Pancreas (tissue), 10 donors: Measurements from ENCODE around the gene LUC7L. TPM values are rescaled to one million over a fixed set of nuclear protein-coding genes. Genes with fewer than 3 reads are reported as not detected.

Experiments used
- ATAC-seq, 4 donors: fragments of 200-7000 bp; cut with Tn5 transposase; one replicate each; pipeline versions ENCODE4 v1.8.0 to v1.9.1; 2020; ENCODE audit warnings: mild to moderate bottlenecking in 4 of 4, moderate library complexity in 4 of 4
- DNase-seq, 6 donors: peaks; one replicate each; pipeline ENCODE4 v3.0.0-alpha.2; 2020
- FAIRE-seq: peaks from 2 replicates; lab custom pipeline; 2012; peaks lifted over from hg19 to GRCh38; lab: Jason Lieb, UNC
- H3K27ac ChIP-seq, 4 donors: fragments of 200-600 bp; sonication (generic); 1 replicate in 3 of 4; 2 replicates in 1 of 4; pipeline versions ENCODE4 v1.5.0 to v1.8.0; 2020
- H3K27me3 ChIP-seq, 4 donors: fragments of 200-600 bp; one replicate each; pipeline ENCODE4 v1.8.0; 2021
- H3K36me3 ChIP-seq, 3 donors: fragments of 200-600 bp; sonication (generic) in 1 of 3; one replicate each; pipeline versions ENCODE4 v1.5.0 to v1.8.0; 2020 to 2021
- H3K4me1 ChIP-seq, 3 donors: fragments of 200-600 bp; one replicate each; pipeline ENCODE4 v1.8.0; 2021
- H3K4me3 ChIP-seq, 4 donors: fragments of 200-600 bp; sonication (generic) in 2 of 4; one replicate each; pipeline versions ENCODE4 v1.5.0 to v1.8.0; 2020 to 2021
- H3K9me3 ChIP-seq, 4 donors: fragments of 200-600 bp; one replicate each; pipeline ENCODE4 v1.8.0; 2021
- WGBS, 2 donors: extraction: QIAGEN DNeasy Blood & Tissue Kit; methylation state at CpG; one replicate each; pipeline ENCODE4 v1.1.7; 2013; 5-methylcytosine and 5-hydroxymethylcytosine counted together
- intact Hi-C, 3 donors: fragments of 100-400 bp; cut with DNase I; formaldehyde crosslinking; loops; one replicate each; pipeline versions ENCODE4 v1.11.1 to v1.14.2; 2022
- polyA plus RNA-seq, 2 donors: library from polyadenylated mRNA; stranded (reverse); fragments of 200-250 nt; gene quantifications; one replicate each; pipeline ENCODE4 v1.2.3, GENCODE V29; 2013
- total RNA-seq, 6 donors: library from RNA; stranded (reverse); fragmentation: NEBNext Ultra II Directional in 4 of 6; extraction: Animal tissue kit (Norgen Biotek cat#: 25700) in 4 of 6; gene quantifications; one replicate each; pipeline versions ENCODE4 v1.2.1 to v1.2.4, GENCODE V29; 2021 to 2023
- TF ChIP-seq, protein P1 (sequence below), 4 donors: fragments of 200-600 bp; sonication (generic) in 3 of 4; IDR thresholded peaks; one replicate each; pipeline versions ENCODE4 v1.5.0 to v1.8.0; 2021; ENCODE audit warnings: antibody characterized with exemption in 4 of 4
- donor health status: healthy with polysubstance abuse.
- donor health status: DM: no; HTN: no; CAD: no; lungs with moderate emphysema.
- donor health status: DM: no; HTN: no; CAD: no.
- donor health status: control.
- donor health status: control.
- donor health status: Bipolar disorder and iron deficiency.
- donor health status: DM: yes; HTN: yes; CAD: no.
- donor health status: DM: no; HTN: no; CAD: no.
- donor health status: DM: no; HTN: no; CAD: no.
- donor health status: DM: yes; HTN: yes; CAD: no.

LUC7L gene
- total and polyA plus RNA-seq, 8 donors, result 20.6 to 333 (median 37.5) TPM

DNA sequence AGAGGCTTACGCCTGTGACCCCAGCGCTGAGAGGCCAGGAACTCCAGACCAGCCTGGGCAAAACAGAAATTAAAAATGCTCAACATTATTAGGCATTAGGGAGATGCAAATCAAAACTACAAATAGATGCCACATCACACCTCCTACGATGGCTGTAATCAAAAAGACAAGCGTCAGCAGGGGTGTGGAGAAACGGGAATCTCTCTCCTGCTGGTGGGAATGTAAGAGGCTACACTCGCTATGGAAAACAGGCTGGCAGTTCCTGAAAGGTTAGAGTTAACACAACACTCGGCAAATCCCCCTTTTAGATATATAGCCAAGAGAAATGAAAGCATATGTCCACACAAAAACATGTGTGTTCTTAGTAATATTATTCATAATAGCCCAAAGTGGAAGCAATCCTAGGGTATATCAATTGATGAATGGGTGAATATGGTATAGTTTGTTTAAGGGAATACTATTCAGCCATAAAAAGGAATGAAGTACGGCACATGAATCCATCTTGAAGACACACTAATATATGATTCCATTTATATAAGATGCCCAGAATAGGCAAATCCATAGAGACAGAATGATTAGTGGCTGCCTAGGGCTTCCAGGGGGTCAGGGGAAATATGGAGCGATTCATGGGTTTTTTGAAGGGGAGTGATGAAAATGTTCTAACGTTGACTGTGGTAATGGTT lies 88.9 kb downstream of the LUC7L start:
- intact Hi-C loops, result no loop called here

More for the DNA sequence above, 88.9 kb downstream of the LUC7L start:
- no peak for FAIRE-seq
- H3K4me3 ChIP-seq, result no peak overlapping the region
- no peaks in the 10 kb centered on the region for H3K9me3 ChIP-seq
- no peak overlapping the region for H3K27ac ChIP-seq
- TF ChIP-seq, protein P1, sequence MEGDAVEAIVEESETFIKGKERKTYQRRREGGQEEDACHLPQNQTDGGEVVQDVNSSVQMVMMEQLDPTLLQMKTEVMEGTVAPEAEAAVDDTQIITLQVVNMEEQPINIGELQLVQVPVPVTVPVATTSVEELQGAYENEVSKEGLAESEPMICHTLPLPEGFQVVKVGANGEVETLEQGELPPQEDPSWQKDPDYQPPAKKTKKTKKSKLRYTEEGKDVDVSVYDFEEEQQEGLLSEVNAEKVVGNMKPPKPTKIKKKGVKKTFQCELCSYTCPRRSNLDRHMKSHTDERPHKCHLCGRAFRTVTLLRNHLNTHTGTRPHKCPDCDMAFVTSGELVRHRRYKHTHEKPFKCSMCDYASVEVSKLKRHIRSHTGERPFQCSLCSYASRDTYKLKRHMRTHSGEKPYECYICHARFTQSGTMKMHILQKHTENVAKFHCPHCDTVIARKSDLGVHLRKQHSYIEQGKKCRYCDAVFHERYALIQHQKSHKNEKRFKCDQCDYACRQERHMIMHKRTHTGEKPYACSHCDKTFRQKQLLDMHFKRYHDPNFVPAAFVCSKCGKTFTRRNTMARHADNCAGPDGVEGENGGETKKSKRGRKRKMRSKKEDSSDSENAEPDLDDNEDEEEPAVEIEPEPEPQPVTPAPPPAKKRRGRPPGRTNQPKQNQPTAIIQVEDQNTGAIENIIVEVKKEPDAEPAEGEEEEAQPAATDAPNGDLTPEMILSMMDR (IDR thresholded peaks at IDR 0.05), result no peak
- H3K4me1 ChIP-seq, result peaks cover 0 to 4% (median 0%) of the 10 kb centered on the region in 3 donors
- ATAC-seq, result no peak
- DNase-seq, result no peak
- no peaks in the 10 kb centered on the region for H3K36me3 ChIP-seq
- 65 to 70% methylated on average over 10 of the region's 10 CpGs for WGBS, 2 donors
- H3K27me3 ChIP-seq, result no peaks in the 10 kb centered on the region

Other genes starting within 250 kb of the LUC7L start
- 1 to 10 TPM; 2.8 to 4.7 (median 4.1) TPM for gene POLR3K, start 175.8 kb downstream of the LUC7L start, total RNA-seq
- gene POLR3K, start 175.8 kb downstream of the LUC7L start, polyA plus RNA-seq, result 1 to 10 TPM; 4.1 to 5.3 TPM
- gene SNRNP25, start 175.6 kb downstream of the LUC7L start, total RNA-seq, result 1 to 10 TPM; 6.8 to 9.2 (median 7.8) TPM
- 10 to 100 TPM; 17.1 to 17.3 TPM for gene SNRNP25, start 175.6 kb downstream of the LUC7L start, polyA plus RNA-seq
- 10 to 100 TPM in 5 of 6 donors, 1 to 10 TPM in 1; 7.3 to 24.0 (median 11.2) TPM for gene RHBDF1, start 156.8 kb downstream of the LUC7L start, total RNA-seq
- 10 to 100 TPM; 54.1 to 56.3 TPM for gene RHBDF1, start 156.8 kb downstream of the LUC7L start, polyA plus RNA-seq
- gene MPG, start 151.2 kb downstream of the LUC7L start, total RNA-seq, result 10 to 100 TPM; 19.2 to 28.3 (median 24.4) TPM
- 10 to 100 TPM; 48.4 to 62.5 TPM for gene MPG, start 151.2 kb downstream of the LUC7L start, polyA plus RNA-seq
- gene NPRL3, start 90.8 kb downstream of the LUC7L start, total RNA-seq, result 10 to 100 TPM in 5 of 6 donors, 1 to 10 TPM in 1; 8.6 to 16.4 (median 13.3) TPM
- 10 to 100 TPM; 18.9 to 25.2 TPM for gene NPRL3, start 90.8 kb downstream of the LUC7L start, polyA plus RNA-seq
- under 1 TPM in 1 of 6 donors, not detected in 5; 0.35 TPM for gene HBZ, start 76.8 kb downstream of the LUC7L start, total RNA-seq
- not detected for gene HBZ, start 76.8 kb downstream of the LUC7L start, polyA plus RNA-seq
- gene HBM, start 63.5 kb downstream of the LUC7L start, total RNA-seq, result not detected
- not detected for gene HBM, start 63.5 kb downstream of the LUC7L start, polyA plus RNA-seq
- 10 to 100 TPM in 2 of 6 donors, 1 to 10 TPM in 4; 1.1 to 39.5 (median 3.7) TPM for gene HBA2, start 56.6 kb downstream of the LUC7L start, total RNA-seq
- 1 to 10 TPM; 3.7 to 6.1 TPM for gene HBA2, start 56.6 kb downstream of the LUC7L start, polyA plus RNA-seq
- gene HBA1, start 52.8 kb downstream of the LUC7L start, total RNA-seq, result 10 to 100 TPM in 3 of 6 donors, 1 to 10 TPM in 3; 1.9 to 51.7 (median 7.0) TPM
- gene HBA1, start 52.8 kb downstream of the LUC7L start, polyA plus RNA-seq, result 1 to 10 TPM in 1 of 2 donors, under 1 TPM in 1; 0.85 to 4.2 TPM
- gene HBQ1, start 49.0 kb downstream of the LUC7L start, total RNA-seq, result under 1 TPM in 1 of 6 donors, not detected in 5; 0.32 TPM
- gene HBQ1, start 49.0 kb downstream of the LUC7L start, polyA plus RNA-seq, result not detected
- 10 to 100 TPM; 34.2 to 51.2 (median 39.7) TPM for gene FAM234A, start 5.4 kb upstream of the LUC7L start, total RNA-seq
- 10 to 100 TPM; 39.1 to 49.7 TPM for gene FAM234A, start 5.4 kb upstream of the LUC7L start, polyA plus RNA-seq
- gene RGS11, start 46.5 kb upstream of the LUC7L start, total RNA-seq, result 10 to 100 TPM in 1 of 6 donors, 1 to 10 TPM in 5; 4.5 to 14.0 (median 8.0) TPM
- gene RGS11, start 46.5 kb upstream of the LUC7L start, polyA plus RNA-seq, result 10 to 100 TPM; 42.9 to 47.2 TPM
- gene ARHGDIG, start 51.1 kb upstream of the LUC7L start, total RNA-seq, result 10 to 100 TPM in 5 of 6 donors, 1 to 10 TPM in 1; 5.6 to 62.8 (median 50.7) TPM
- 100 to 1,000 TPM in 1 of 2 donors, 10 to 100 TPM in 1; 35.6 to 165 TPM for gene ARHGDIG, start 51.1 kb upstream of the LUC7L start, polyA plus RNA-seq
- 1,000 to 10,000 TPM in 3 of 6 donors, 100 to 1,000 TPM in 2, 10 to 100 TPM in 1; 13.0 to 1,352 (median 889) TPM for gene PDIA2, start 53.7 kb upstream of the LUC7L start, total RNA-seq
- 1,000 to 10,000 TPM; 1,758 to 3,084 TPM for gene PDIA2, start 53.7 kb upstream of the LUC7L start, polyA plus RNA-seq
- 10 to 100 TPM in 3 of 6 donors, 1 to 10 TPM in 3; 8.0 to 13.6 (median 9.6) TPM for gene AXIN1, start 123.3 kb upstream of the LUC7L start, total RNA-seq
- gene AXIN1, start 123.3 kb upstream of the LUC7L start, polyA plus RNA-seq, result 10 to 100 TPM; 12.3 to 12.8 TPM
- gene MRPL28, start 141.1 kb upstream of the LUC7L start, total RNA-seq, result 10 to 100 TPM in 5 of 6 donors, 1 to 10 TPM in 1; 9.2 to 22.0 (median 18.6) TPM
- 10 to 100 TPM; 58.1 to 65.4 TPM for gene MRPL28, start 141.1 kb upstream of the LUC7L start, polyA plus RNA-seq
- gene PGAP6, start 152.5 kb upstream of the LUC7L start, total RNA-seq, result 10 to 100 TPM; 53.1 to 75.5 (median 58.9) TPM
- 10 to 100 TPM; 62.1 to 88.5 TPM for gene PGAP6, start 152.5 kb upstream of the LUC7L start, polyA plus RNA-seq
- gene NME4, start 167.8 kb upstream of the LUC7L start, total RNA-seq, result 10 to 100 TPM; 11.0 to 32.5 (median 20.8) TPM
- 10 to 100 TPM; 48.4 to 68.6 TPM for gene NME4, start 167.8 kb upstream of the LUC7L start, polyA plus RNA-seq
- gene DECR2, start 172.4 kb upstream of the LUC7L start, total RNA-seq, result 10 to 100 TPM in 5 of 6 donors, 1 to 10 TPM in 1; 9.2 to 21.4 (median 15.6) TPM
- gene DECR2, start 172.4 kb upstream of the LUC7L start, polyA plus RNA-seq, result 10 to 100 TPM; 48.8 to 68.0 TPM
- 10 to 100 TPM; 22.0 to 41.3 (median 29.7) TPM for gene RAB11FIP3, start 196.2 kb upstream of the LUC7L start, total RNA-seq
- 10 to 100 TPM; 42.4 to 67.4 TPM for gene RAB11FIP3, start 196.2 kb upstream of the LUC7L start, polyA plus RNA-seq